Measurements from ENCODE around the gene ELF2.

DNA sequence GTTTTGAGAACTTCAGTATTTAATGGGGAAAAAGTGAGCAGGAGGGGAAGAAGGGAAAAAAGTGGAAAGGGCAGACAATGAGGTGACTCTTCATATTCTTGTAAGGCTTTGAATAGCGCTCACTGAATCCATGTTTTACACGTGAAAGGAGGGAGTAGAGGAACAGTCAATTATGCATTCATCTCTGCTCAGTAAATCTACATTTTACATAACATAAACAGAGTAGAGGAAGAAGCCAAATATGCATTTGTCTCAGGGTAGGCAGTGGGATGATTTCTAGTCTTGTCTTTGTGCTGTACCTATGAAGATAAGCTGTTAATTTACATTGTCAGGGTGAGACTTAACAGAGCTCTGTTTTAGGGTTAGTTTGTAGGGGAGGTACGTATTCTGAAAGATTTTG lies 19.4 kb upstream of the ELF2 start:
- TF ChIP-seq, protein P1, sequence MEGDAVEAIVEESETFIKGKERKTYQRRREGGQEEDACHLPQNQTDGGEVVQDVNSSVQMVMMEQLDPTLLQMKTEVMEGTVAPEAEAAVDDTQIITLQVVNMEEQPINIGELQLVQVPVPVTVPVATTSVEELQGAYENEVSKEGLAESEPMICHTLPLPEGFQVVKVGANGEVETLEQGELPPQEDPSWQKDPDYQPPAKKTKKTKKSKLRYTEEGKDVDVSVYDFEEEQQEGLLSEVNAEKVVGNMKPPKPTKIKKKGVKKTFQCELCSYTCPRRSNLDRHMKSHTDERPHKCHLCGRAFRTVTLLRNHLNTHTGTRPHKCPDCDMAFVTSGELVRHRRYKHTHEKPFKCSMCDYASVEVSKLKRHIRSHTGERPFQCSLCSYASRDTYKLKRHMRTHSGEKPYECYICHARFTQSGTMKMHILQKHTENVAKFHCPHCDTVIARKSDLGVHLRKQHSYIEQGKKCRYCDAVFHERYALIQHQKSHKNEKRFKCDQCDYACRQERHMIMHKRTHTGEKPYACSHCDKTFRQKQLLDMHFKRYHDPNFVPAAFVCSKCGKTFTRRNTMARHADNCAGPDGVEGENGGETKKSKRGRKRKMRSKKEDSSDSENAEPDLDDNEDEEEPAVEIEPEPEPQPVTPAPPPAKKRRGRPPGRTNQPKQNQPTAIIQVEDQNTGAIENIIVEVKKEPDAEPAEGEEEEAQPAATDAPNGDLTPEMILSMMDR (IDR thresholded peaks at IDR 0.05) = no peak
- no peak for TF ChIP-seq POLR2A (IDR thresholded peaks at IDR 0.05)

Measured in lower leg skin (tissue), 3 donors.